ENCODE data around the gene HCN1. TPM values are rescaled to one million over a fixed set of nuclear protein-coding genes. Genes with fewer than 3 reads are reported as not detected.

The HCN1 gene
- total RNA-seq, 4 donors from 2014 or later, result not detected

GRCh38 chr5:45281081-45281480 lies 415.1 kb downstream of the HCN1 start:
- no peak for DNase-seq
- no peaks in the 10 kb centered on the region for H3K4me1 ChIP-seq
- H3K4me3 ChIP-seq, result no peak overlapping the region
- no peaks in the 10 kb centered on the region for H3K9me3 ChIP-seq
- H3K27me3 ChIP-seq, result no peaks in the 10 kb centered on the region
- no peaks in the 10 kb centered on the region for H3K36me3 ChIP-seq
- TF ChIP-seq CTCF (IDR thresholded peaks at IDR 0.05) (no peak), POLR2A (IDR thresholded peaks at IDR 0.05) (no peak)
- H3K27ac ChIP-seq, result no peak overlapping the region

GRCh38 chr5:45279109-45279508 lies 417.1 kb downstream of the HCN1 start:
- Histone ChIP-seq H3K27ac (no peak overlapping the region), H3K27me3 (no peaks in the 10 kb centered on the region), H3K4me1 (no peaks in the 10 kb centered on the region), H3K4me3 (no peak overlapping the region), H3K36me3 (no peaks in the 10 kb centered on the region), H3K9me3 (no peaks in the 10 kb centered on the region)
- no peak for TF ChIP-seq POLR2A (IDR thresholded peaks at IDR 0.05)
- TF ChIP-seq CTCF (IDR thresholded peaks at IDR 0.05), result no peak
- no peak for DNase-seq

GRCh38 chr5:45277860-45278259 lies 418.3 kb downstream of the HCN1 start:
- no peak for TF ChIP-seq CTCF (IDR thresholded peaks at IDR 0.05)
- no peak for TF ChIP-seq POLR2A (IDR thresholded peaks at IDR 0.05)
- no peak for DNase-seq
- no peaks in the 10 kb centered on the region for H3K27me3 ChIP-seq
- no peaks in the 10 kb centered on the region for H3K36me3 ChIP-seq
- H3K4me1 ChIP-seq, result no peaks in the 10 kb centered on the region
- H3K27ac ChIP-seq, result no peak overlapping the region
- H3K9me3 ChIP-seq, result no peaks in the 10 kb centered on the region
- no peak overlapping the region for H3K4me3 ChIP-seq

GRCh38 chr5:45274241-45274640 lies 421.9 kb downstream of the HCN1 start:
- Histone ChIP-seq H3K27ac (no peak overlapping the region), H3K4me1 (no peaks in the 10 kb centered on the region), H3K4me3 (no peak overlapping the region), H3K9me3 (no peaks in the 10 kb centered on the region), H3K36me3 (no peaks in the 10 kb centered on the region), H3K27me3 (no peaks in the 10 kb centered on the region)
- DNase-seq, result no peak
- TF ChIP-seq CTCF (IDR thresholded peaks at IDR 0.05), result no peak
- TF ChIP-seq POLR2A (IDR thresholded peaks at IDR 0.05), result no peak

- H3K36me3 ChIP-seq, result no peaks in the 10 kb centered on the region
- no peak for DNase-seq
- no peaks in the 10 kb centered on the region for H3K4me1 ChIP-seq
- no peak for TF ChIP-seq CTCF (IDR thresholded peaks at IDR 0.05)
- no peak for TF ChIP-seq POLR2A (IDR thresholded peaks at IDR 0.05)
- H3K27me3 ChIP-seq, result no peaks in the 10 kb centered on the region
- H3K9me3 ChIP-seq, result no peaks in the 10 kb centered on the region
- H3K4me3 ChIP-seq, result no peak overlapping the region
- H3K27ac ChIP-seq, result no peak overlapping the region
These were observed 424.6 kb downstream of the HCN1 start for GRCh38 chr5:45271626-45272025.

- TF ChIP-seq CTCF (IDR thresholded peaks at IDR 0.05), result no peak
- TF ChIP-seq POLR2A (IDR thresholded peaks at IDR 0.05), result no peak
- no peaks in the 10 kb centered on the region for H3K9me3 ChIP-seq
- H3K4me1 ChIP-seq, result no peaks in the 10 kb centered on the region
- no peak overlapping the region for H3K4me3 ChIP-seq
- H3K27ac ChIP-seq, result no peak overlapping the region
- no peaks in the 10 kb centered on the region for H3K36me3 ChIP-seq
- DNase-seq, result no peak
- H3K27me3 ChIP-seq, result no peaks in the 10 kb centered on the region
These were observed 431.7 kb downstream of the HCN1 start for GRCh38 chr5:45264447-45264846.
